ENCODE results near the gene ATP8B4.

GRCh38 chr15:50055750-50056157 lies 63.3 kb downstream of the ATP8B4 start:
- TF ChIP-seq CTCF (IDR thresholded peaks at IDR 0.05; ENCODE audit: low read length) (no peak), EZH2 (IDR thresholded peaks at IDR 0.05; ENCODE audit: borderline replicate concordance, low read length) (no peak)
